ENCODE data around the gene PDCL3. TPM values are rescaled to one million over a fixed set of nuclear protein-coding genes. Genes with fewer than 3 reads are reported as not detected.

Gene PDCL3
- polyA plus RNA-seq, 1 donor from 2014 or later, result 18.5 TPM

DNA sequence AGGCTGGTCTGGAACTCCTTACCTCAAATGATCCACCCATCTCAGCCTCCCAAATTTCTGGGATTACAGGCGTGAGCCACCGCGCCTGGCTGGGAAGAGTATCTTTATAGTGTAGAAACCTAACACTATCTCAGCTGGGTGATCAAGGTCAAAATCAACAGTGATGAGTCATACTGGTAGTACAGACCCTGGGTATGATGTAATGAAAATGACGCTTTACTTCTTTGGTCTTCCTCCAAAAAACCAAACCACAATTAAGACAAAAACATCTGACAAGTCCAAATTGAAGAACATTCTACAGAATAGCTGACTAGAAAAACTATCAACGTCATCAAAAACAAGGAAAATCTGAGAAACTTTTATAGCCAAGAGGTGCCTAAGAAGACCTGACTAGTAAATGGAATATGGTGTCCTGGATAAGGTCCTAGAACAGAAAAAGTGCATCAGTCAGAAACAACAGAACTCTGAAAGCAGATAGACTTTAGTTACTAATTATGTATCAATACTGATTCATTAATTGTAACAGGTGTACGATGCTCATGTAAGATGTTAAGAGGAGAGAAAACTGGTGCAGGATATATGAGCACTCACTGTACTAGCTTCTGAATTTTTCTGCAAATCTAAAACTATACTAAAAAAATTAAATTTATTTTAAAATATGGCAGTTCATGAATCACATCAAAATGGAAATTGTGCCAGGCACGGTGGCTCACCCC, 25.4 kb downstream of the PDCL3 start:
- Histone ChIP-seq H4K20me1 (ENCODE audit: insufficient read depth) (no peaks in the 10 kb centered on the region), H3K4me3 (ENCODE audit: low read length) (no peak overlapping the region), H2AFZ (ENCODE audit: low read depth, low read length) (no peak overlapping the region), H3K79me2 (replicated peaks; ENCODE audit: insufficient read depth, low read length) (no peaks in the 10 kb centered on the region), H3K4me2 (ENCODE audit: low read length) (no peak overlapping the region), H3K36me3 (ENCODE audit: insufficient read depth, low read length) (no peaks in the 10 kb centered on the region), H3K27me3 (ENCODE audit: insufficient read depth, low read depth, low read length) (no peaks in the 10 kb centered on the region), H3K27ac (ENCODE audit: low read length) (no peak overlapping the region), H3K9me2 (ENCODE audit: insufficient read depth, low read length) (no peaks in the 10 kb centered on the region), H3K9ac (ENCODE audit: low read length) (no peak overlapping the region), H3F3A (ENCODE audit: insufficient read depth, low read length, poor library complexity, severe bottlenecking) (no peaks in the 10 kb centered on the region), H3K9me3 (ENCODE audit: low read length) (no peaks in the 10 kb centered on the region)
- TF ChIP-seq, protein P1, sequence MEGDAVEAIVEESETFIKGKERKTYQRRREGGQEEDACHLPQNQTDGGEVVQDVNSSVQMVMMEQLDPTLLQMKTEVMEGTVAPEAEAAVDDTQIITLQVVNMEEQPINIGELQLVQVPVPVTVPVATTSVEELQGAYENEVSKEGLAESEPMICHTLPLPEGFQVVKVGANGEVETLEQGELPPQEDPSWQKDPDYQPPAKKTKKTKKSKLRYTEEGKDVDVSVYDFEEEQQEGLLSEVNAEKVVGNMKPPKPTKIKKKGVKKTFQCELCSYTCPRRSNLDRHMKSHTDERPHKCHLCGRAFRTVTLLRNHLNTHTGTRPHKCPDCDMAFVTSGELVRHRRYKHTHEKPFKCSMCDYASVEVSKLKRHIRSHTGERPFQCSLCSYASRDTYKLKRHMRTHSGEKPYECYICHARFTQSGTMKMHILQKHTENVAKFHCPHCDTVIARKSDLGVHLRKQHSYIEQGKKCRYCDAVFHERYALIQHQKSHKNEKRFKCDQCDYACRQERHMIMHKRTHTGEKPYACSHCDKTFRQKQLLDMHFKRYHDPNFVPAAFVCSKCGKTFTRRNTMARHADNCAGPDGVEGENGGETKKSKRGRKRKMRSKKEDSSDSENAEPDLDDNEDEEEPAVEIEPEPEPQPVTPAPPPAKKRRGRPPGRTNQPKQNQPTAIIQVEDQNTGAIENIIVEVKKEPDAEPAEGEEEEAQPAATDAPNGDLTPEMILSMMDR (IDR thresholded peaks at IDR 0.05; ENCODE audit: poor library complexity, severe bottlenecking), result no peak
- no peak for TF ChIP-seq EZH2 (IDR thresholded peaks at IDR 0.05; ENCODE audit: borderline replicate concordance, insufficient read depth, low read length, poor library complexity, severe bottlenecking)

DNA sequence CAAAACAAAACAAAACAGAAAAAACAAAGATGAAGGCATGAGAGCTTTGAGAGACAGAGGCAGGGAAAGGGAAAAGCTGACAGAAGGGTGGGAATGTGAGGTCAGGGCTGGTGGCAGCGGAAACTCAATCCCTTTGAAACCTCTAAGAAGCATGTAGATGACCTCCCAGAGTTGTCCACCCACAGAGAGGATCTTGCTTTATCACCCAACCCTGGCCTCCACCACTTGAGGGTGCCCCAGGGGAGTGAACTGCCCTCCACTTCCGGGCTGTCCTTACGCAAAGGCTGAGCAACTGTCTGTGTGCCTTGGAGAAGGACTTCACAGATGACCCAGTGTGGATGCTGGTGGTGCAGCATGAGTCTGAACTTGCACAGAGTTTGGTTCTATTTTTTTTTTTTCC, 26.7 kb downstream of the PDCL3 start:
- no peaks in the 10 kb centered on the region for H3K9me3 ChIP-seq (ENCODE audit: low read length)
- TF ChIP-seq MXI1 (conservative IDR thresholded peaks at IDR 0.05; ENCODE audit: poor library complexity, severe bottlenecking) (no peak), SMC3 (conservative IDR thresholded peaks at IDR 0.05; ENCODE audit: poor library complexity) (no peak), REST (IDR thresholded peaks at IDR 0.05; ENCODE audit: borderline replicate concordance) (no peak), RAD21 (conservative IDR thresholded peaks at IDR 0.05) (no peak), POLR2AphosphoS5 (IDR thresholded peaks at IDR 0.05) (no peak), TAF1 (IDR thresholded peaks at IDR 0.05; ENCODE audit: low read depth) (no peak), EZH2 (IDR thresholded peaks at IDR 0.05; ENCODE audit: borderline replicate concordance, insufficient read depth, low read length, poor library complexity, severe bottlenecking) (no peak), EP300 (conservative IDR thresholded peaks at IDR 0.05; ENCODE audit: poor library complexity, severe bottlenecking) (no peak)
- TF ChIP-seq, protein P1 (IDR thresholded peaks at IDR 0.05; ENCODE audit: poor library complexity, severe bottlenecking), result no peak
- H3K9ac ChIP-seq (ENCODE audit: low read length), result no peak overlapping the region
- no peaks in the 10 kb centered on the region for H3K9me2 ChIP-seq (ENCODE audit: insufficient read depth, low read length)
- no peaks in the 10 kb centered on the region for H3K79me2 ChIP-seq (replicated peaks; ENCODE audit: insufficient read depth, low read length)
- no peak overlapping the region for H3K27ac ChIP-seq (ENCODE audit: low read length)
- H3F3A ChIP-seq (ENCODE audit: insufficient read depth, low read length, poor library complexity, severe bottlenecking), result no peaks in the 10 kb centered on the region
- no peaks in the 10 kb centered on the region for H3K36me3 ChIP-seq (ENCODE audit: insufficient read depth, low read length)
- H3K4me2 ChIP-seq (ENCODE audit: low read length), result no peak overlapping the region
- H2AFZ ChIP-seq (ENCODE audit: low read depth, low read length), result no peak overlapping the region
- H3K27me3 ChIP-seq (ENCODE audit: insufficient read depth, low read depth, low read length), result no peaks in the 10 kb centered on the region
- no peak overlapping the region for H3K4me3 ChIP-seq (ENCODE audit: low read length)
- H4K20me1 ChIP-seq (ENCODE audit: insufficient read depth), result no peaks in the 10 kb centered on the region
